BE2C (cell line): Measurements from ENCODE around the gene FGD3. TPM values are rescaled to one million over a fixed set of nuclear protein-coding genes. Genes with fewer than 3 reads are reported as not detected.
"Not testable (repeated sequence)": the region's sequence is repeated elsewhere in the genome, so short reads cannot be mapped to it uniquely, and the experiment has no call there.

Experiments
- DNase-seq: peaks from one replicate; pipeline ENCODE4 v3.0.0-alpha.2; 2020
- H3K27me3 ChIP-seq: fragments of 250-450 bp; sonication (Bioruptor Pico); 2 replicates; pipeline ENCODE4 v1.5.1; 2020; ENCODE audit warnings: mild to moderate bottlenecking
- H3K36me3 ChIP-seq: fragments of 250-450 bp; sonication (Bioruptor Pico); 2 replicates; pipeline ENCODE4 v1.5.1; 2020; ENCODE audit warnings: mild to moderate bottlenecking
- H3K4me1 ChIP-seq: fragments of 250-450 bp; sonication (Bioruptor Pico); 2 replicates; pipeline ENCODE4 v1.5.1; 2020
- H3K4me3 ChIP-seq: 2 replicates; pipeline ENCODE4 v1.5.1; 2011; ENCODE audit warnings: low read depth, low read length
- H3K9me3 ChIP-seq: fragments of 250-450 bp; sonication (Bioruptor Pico); 2 replicates; pipeline ENCODE4 v1.5.1; 2020
- CTCF ChIP-seq: IDR thresholded peaks from 2 replicates; pipeline ENCODE4 v1.5.1; 2012; ENCODE audit warnings: mild to moderate bottlenecking, low read depth, low read length
- polyA plus RNA-seq: library from polyadenylated mRNA; unstranded; fragments of >200 nt; gene quantifications from one replicate; pipeline ENCODE4 v1.2.1, GENCODE V29; 2012; ENCODE audit warnings: low read depth, missing spikeins; ENCODE audit not compliant: insufficient read length, insufficient read depth

The FGD3 gene
- polyA plus RNA-seq, result 0.66 TPM

DNA sequence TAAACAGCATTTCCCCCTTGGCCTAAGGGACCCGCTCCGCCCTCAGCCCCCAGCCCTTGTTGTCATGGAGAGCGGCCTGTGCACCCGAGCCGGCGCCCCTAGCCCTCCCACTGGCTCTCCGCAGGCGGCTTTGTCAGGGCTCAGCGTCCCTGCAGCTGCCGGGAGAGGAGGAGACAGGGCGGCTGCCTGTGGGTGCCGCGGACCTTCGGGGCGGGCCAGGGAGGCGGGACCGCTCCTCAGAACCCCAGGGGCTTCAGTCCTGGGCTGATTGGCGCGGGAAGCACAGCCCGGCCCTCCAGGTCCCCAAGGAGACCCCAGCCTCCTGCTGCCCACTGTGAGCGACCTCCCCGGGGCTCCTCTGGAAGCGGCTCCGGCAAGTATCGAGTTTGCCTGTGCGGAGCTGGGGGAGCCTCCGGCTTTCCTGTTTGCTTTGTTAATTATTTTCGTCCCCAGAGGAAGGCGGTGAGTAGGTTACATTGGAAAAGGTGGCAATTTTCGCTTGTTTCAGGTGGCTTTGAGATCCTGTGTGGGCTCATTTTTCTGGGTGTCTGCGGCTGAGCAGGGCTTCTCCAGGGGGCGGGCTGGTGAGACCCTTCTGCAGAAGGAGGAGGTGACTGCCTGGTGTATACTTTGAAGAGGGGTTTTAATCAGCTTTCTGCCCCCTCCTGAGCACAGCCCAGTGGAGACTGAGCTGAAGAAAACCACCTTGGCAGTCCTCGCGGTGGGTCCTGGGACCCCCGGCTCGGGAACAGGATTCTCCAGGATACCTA is at the start of gene FGD3:
TSS of gene FGD3 (plus strand) at position 256 of the 770 bp plus-strand sequence. CDS start 28,734 bp downstream, outside the sequence.
- H3K4me3 ChIP-seq, result peak within 1 kb of the TSS; percentile 62
- DNase-seq, result peak; percentile 64

GRCh38 chr9:92905137-92905536 is 42.2 kb upstream of the FGD3 start:
- not testable (repeated sequence) for H3K4me1 ChIP-seq, H3K9me3 ChIP-seq, H3K4me3 ChIP-seq, DNase-seq, H3K36me3 ChIP-seq, H3K27me3 ChIP-seq

More for the DNA sequence above, at the start of gene FGD3:
- H3K36me3 ChIP-seq, result no peaks in the 10 kb centered on the region
- H3K4me1 ChIP-seq, result no peaks in the 10 kb centered on the region
- peaks cover 2% of the 10 kb centered on the region for H3K27me3 ChIP-seq
- H3K9me3 ChIP-seq, result no peaks in the 10 kb centered on the region
- no peak for TF ChIP-seq CTCF

DNA sequence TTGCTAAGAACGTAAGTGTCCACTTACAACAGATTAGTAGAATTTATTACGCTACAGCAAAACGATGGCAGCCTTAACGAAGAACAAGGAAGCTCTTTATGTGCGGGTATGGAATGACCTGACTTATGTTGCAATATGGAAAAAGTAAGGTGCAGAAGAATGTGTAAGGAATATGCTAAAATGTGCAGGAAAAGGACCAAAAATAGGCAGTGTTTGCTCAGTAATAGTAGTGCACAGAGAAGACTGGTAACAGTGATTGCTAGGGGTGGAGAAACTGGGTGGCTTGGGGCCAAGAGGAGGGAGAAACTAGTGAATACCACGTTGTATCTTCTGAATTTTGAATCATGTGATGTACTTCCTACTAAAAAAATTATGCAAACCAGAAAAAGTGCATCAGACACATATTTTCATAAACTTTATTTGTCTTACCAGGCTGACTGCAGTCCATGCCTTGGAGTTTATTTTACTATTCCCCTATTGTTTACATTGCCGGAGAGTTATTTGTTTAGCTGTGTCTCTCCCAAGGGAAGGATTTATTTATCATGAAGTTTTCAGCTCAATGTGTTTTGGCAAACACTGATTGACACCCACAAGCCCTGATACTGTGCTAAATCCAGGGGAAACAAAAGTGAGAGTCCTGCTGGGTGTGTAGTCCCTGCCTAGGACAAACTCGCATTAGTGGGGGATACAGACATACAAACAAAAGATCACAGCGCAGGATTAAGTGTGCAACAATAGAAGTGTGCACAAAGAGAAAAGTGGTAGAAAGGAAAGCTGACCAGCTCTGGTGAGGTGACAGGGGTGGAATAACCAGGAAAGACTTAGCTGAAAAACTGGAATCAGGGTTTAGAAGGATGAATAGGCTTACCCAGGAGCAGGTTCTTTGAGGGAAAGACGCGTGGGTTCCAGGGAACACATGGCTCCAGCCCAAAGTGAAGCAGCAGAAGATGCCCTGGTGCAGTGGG is 35.5 kb upstream of the FGD3 start:
- Histone ChIP-seq H3K4me1 (no peaks in the 10 kb centered on the region), H3K4me3 (no peak overlapping the region), H3K9me3 (no peaks in the 10 kb centered on the region), H3K36me3 (no peaks in the 10 kb centered on the region), H3K27me3 (peaks cover 26% of the 10 kb centered on the region)
- no peak for TF ChIP-seq CTCF
- no peak for DNase-seq

- no peak for TF ChIP-seq CTCF
- no peaks in the 10 kb centered on the region for H3K9me3 ChIP-seq
Observed at GRCh38 chr9:92917176-92917800, 30.0 kb upstream of the FGD3 start.

DNA sequence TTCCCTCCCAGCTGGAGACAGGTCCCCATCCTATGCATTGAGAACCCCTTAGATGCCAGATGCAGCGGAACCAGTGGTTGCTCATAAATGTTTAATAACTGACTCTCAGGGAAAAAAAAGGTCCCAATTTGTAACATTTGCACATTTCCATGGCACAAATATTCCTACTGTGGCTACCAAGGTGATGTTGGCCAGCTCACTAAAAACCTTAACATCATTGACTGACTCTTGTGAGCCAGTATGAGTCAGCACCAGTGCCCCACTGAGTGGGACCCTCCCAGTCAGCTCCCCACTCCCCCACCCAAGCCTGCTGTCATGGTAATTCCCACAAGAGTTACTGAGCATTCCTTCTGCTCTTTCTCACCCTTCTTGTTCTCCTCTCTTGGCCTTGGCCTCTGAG is 26.9 kb upstream of the FGD3 start:
- H3K9me3 ChIP-seq, result no peaks in the 10 kb centered on the region
- H3K4me3 ChIP-seq, result no peak overlapping the region
- H3K36me3 ChIP-seq, result no peaks in the 10 kb centered on the region
- DNase-seq, result no peak
- TF ChIP-seq CTCF, result no peak
- no peaks in the 10 kb centered on the region for H3K4me1 ChIP-seq
- H3K27me3 ChIP-seq, result no peaks in the 10 kb centered on the region

More at GRCh38 chr9:92917176-92917800, 30.0 kb upstream of the FGD3 start:
- Histone ChIP-seq H3K4me1 (no peaks in the 10 kb centered on the region), H3K27me3 (peaks cover 8% of the 10 kb centered on the region), H3K4me3 (no peak overlapping the region), H3K36me3 (no peaks in the 10 kb centered on the region)
- no peak for DNase-seq

GRCh38 chr9:92931606-92932005 is 15.7 kb upstream of the FGD3 start:
- Histone ChIP-seq H3K4me1 (no peaks in the 10 kb centered on the region), H3K27me3 (peaks cover 7% of the 10 kb centered on the region; the same call in 1 of the 2 replicates), H3K36me3 (no peaks in the 10 kb centered on the region), H3K4me3 (no peak overlapping the region), H3K9me3 (no peaks in the 10 kb centered on the region)
- TF ChIP-seq CTCF, result no peak
- no peak for DNase-seq
